Neuronal stem cell (in vitro differentiated cells): ENCODE measurements around the gene MED25.

Experiments used
- DNase-seq: peaks from one replicate; pipeline ENCODE4 v3.0.0-alpha.2; 2013; ENCODE audit warnings: low spot score
- H2AFZ ChIP-seq: one replicate; pipeline ENCODE4 v1.6.1; 2013; ENCODE audit warnings: mild to moderate bottlenecking, low read length, inconsistent platforms
- H2AK5ac ChIP-seq: 2 replicates; pipeline ENCODE4 v1.6.1; 2013; ENCODE audit warnings: low read depth, mild to moderate bottlenecking, inconsistent platforms, low read length, moderate library complexity, mixed read lengths
- H2BK120ac ChIP-seq: 2 replicates; pipeline ENCODE4 v1.6.1; 2013; ENCODE audit warnings: low read depth, mild to moderate bottlenecking, inconsistent platforms, low read length, moderate library complexity, mixed read lengths
- H2BK12ac ChIP-seq: one replicate; pipeline ENCODE4 v1.6.1; 2013; ENCODE audit warnings: low read length, inconsistent platforms
- H2BK15ac ChIP-seq: 2 replicates; pipeline ENCODE4 v1.6.1; 2013; ENCODE audit warnings: mild to moderate bottlenecking, low read length, inconsistent platforms, mixed read lengths
- H2BK5ac ChIP-seq: one replicate; pipeline ENCODE4 v1.6.1; 2013; ENCODE audit warnings: inconsistent platforms, mild to moderate bottlenecking, low read length, moderate library complexity
- H3K14ac ChIP-seq: one replicate; pipeline ENCODE4 v1.6.1; 2013; ENCODE audit warnings: low read length, inconsistent platforms
- H3K18ac ChIP-seq: 2 replicates; pipeline ENCODE4 v1.6.1; 2013; ENCODE audit warnings: low read length, inconsistent platforms
- H3K23ac ChIP-seq: 2 replicates; pipeline ENCODE4 v1.6.1; 2013; ENCODE audit warnings: low read depth, mild to moderate bottlenecking, mixed read lengths, low read length, inconsistent platforms; ENCODE audit not compliant: poor library complexity
- H3K27ac ChIP-seq: replicated peaks from 3 replicates; pipeline ENCODE4 v1.5.1; 2013; ENCODE audit warnings: low read length, inconsistent platforms
- H3K27me3 ChIP-seq, 3 experiments: 2 replicates each; pipeline ENCODE4 v1.6.1; 2013; ENCODE audit warnings: low read length in 3 of 3, mild to moderate bottlenecking in 2 of 3, inconsistent platforms in 1 of 3, low read depth in 1 of 3, mixed read lengths in 1 of 3, moderate library complexity in 1 of 3; ENCODE audit not compliant: control insufficient read depth in 3 of 3, insufficient read depth in 3 of 3
- H3K36me3 ChIP-seq, 2 donors: replicated peaks in 1 of 2; 2 replicates each; pipeline ENCODE4 v1.6.1; 2013; ENCODE audit warnings: low read length in 2 of 2; ENCODE audit not compliant: control insufficient read depth in 2 of 2, insufficient read depth in 2 of 2
- H3K4ac ChIP-seq: 2 replicates; pipeline ENCODE4 v1.6.1; 2013; ENCODE audit warnings: inconsistent platforms, mild to moderate bottlenecking, low read length, moderate library complexity
- H3K4me1 ChIP-seq, 2 donors: 1 replicate in 1 of 2; 2 replicates in 1 of 2; pipeline ENCODE4 v1.6.1; 2013; ENCODE audit warnings: low read length in 2 of 2, low read depth in 1 of 2; ENCODE audit not compliant: control insufficient read depth in 2 of 2, insufficient read depth in 1 of 2
- H3K4me2 ChIP-seq: one replicate; pipeline ENCODE4 v1.6.1; 2013; ENCODE audit warnings: mild to moderate bottlenecking, low read length, inconsistent platforms; ENCODE audit not compliant: insufficient read depth, poor library complexity, severe bottlenecking
- H3K4me3 ChIP-seq, 2 donors: 2 replicates each; pipeline ENCODE4 v1.5.1; 2013; ENCODE audit warnings: low read length in 2 of 2, mild to moderate bottlenecking in 2 of 2, inconsistent platforms in 1 of 2, moderate library complexity in 1 of 2
- H3K79me1 ChIP-seq: one replicate; pipeline ENCODE4 v1.6.1; 2013; ENCODE audit warnings: low read depth, mild to moderate bottlenecking, inconsistent platforms, low read length, moderate library complexity
- H3K9ac ChIP-seq: one replicate; pipeline ENCODE4 v1.6.1; 2013; ENCODE audit warnings: mild to moderate bottlenecking, low read depth, low read length, inconsistent platforms; ENCODE audit not compliant: poor library complexity
- H3K9me3 ChIP-seq, 2 donors: replicated peaks in 1 of 2; 2 replicates each; pipeline versions ENCODE3 to v1.6.1; 2013; ENCODE audit warnings: low read length in 2 of 2, mild to moderate bottlenecking in 2 of 2, inconsistent platforms in 1 of 2, low read depth in 1 of 2, mixed read lengths in 1 of 2, moderate library complexity in 1 of 2; ENCODE audit not compliant: control insufficient read depth in 2 of 2, insufficient read depth in 1 of 2
- H4K8ac ChIP-seq: one replicate; pipeline ENCODE4 v1.6.1; 2013; ENCODE audit warnings: low read depth, mild to moderate bottlenecking, inconsistent platforms, low read length, moderate library complexity
- H4K91ac ChIP-seq: one replicate; pipeline ENCODE4 v1.6.1; 2013; ENCODE audit warnings: low read length, low read depth, mild to moderate bottlenecking, inconsistent platforms; ENCODE audit not compliant: poor library complexity
- WGBS, 2 donors: extraction: QIAGEN DNeasy Blood & Tissue Kit; methylation state at CpG; one replicate each; pipeline ENCODE4 v1.1.7; 2013; ENCODE audit warnings: missing lambda C conversion rate in 2 of 2, mixed read lengths in 1 of 2; ENCODE audit not compliant: insufficient read length in 2 of 2, insufficient replicate concordance in 1 of 2; ENCODE audit errors: extremely low coverage in 2 of 2; 5-methylcytosine and 5-hydroxymethylcytosine counted together

Gene MED25

GRCh38 chr19:49791776-49792445 lies 26.2 kb upstream of the MED25 start:
- H3K9me3 ChIP-seq: peaks cover 0 to 5% of the 10 kb centered on the region in 2 donors
- H4K91ac ChIP-seq: no peak overlapping the region
- H3K27ac ChIP-seq: no peak overlapping the region
- no peak overlapping the region for H3K23ac ChIP-seq
- H2BK15ac ChIP-seq: peak overlapping the region; percentile 15
- no peak overlapping the region for H2BK12ac ChIP-seq
- H2BK5ac ChIP-seq: peak overlapping the region; percentile 22
- H2AK5ac ChIP-seq: no peak overlapping the region
- peaks cover 13% of the 10 kb centered on the region for H3K79me1 ChIP-seq
- no peak overlapping the region for H3K9ac ChIP-seq
- H3K27me3 ChIP-seq: no peaks in the 10 kb centered on the region
- no peak overlapping the region for H3K4me2 ChIP-seq
- H4K8ac ChIP-seq: no peak overlapping the region
- no peak overlapping the region for H3K4ac ChIP-seq
- no peak overlapping the region for H2BK120ac ChIP-seq
- no peak overlapping the region for H2AFZ ChIP-seq
- peaks cover 53 to 79% of the 10 kb centered on the region in 2 donors for H3K36me3 ChIP-seq
- H3K4me3 ChIP-seq: peak overlapping the region in 1 of 2 donors; percentile 60
- H3K4me1 ChIP-seq: no peaks in the 10 kb centered on the region
- H3K18ac ChIP-seq: no peak overlapping the region
- H3K14ac ChIP-seq: no peak overlapping the region
- no peak for DNase-seq
- WGBS, 2 donors: no CpG with 5 or more reads among the region's 26 CpGs

- no CpG with 5 or more reads among the region's 22 CpGs for WGBS, 2 donors
Observed at GRCh38 chr19:49792829-49793560, 25.1 kb upstream of the MED25 start.

GRCh38 chr19:49793561-49793840 lies 24.6 kb upstream of the MED25 start:
- H3K4me3 ChIP-seq: no peak overlapping the region
- H2BK120ac ChIP-seq: no peak overlapping the region
- no peak overlapping the region for H2AK5ac ChIP-seq
- no peak overlapping the region for H3K27ac ChIP-seq
- no peaks in the 10 kb centered on the region for H3K4me1 ChIP-seq
- no peak overlapping the region for H2BK15ac ChIP-seq
- H3K27me3 ChIP-seq: no peaks in the 10 kb centered on the region
- H3K18ac ChIP-seq: no peak overlapping the region
- H2BK12ac ChIP-seq: no peak overlapping the region
- H3K9me3 ChIP-seq: peaks cover 0 to 5% of the 10 kb centered on the region in 2 donors
- no peak for DNase-seq
- WGBS, 2 donors: no CpG with 5 or more reads among the region's 6 CpGs
- H4K8ac ChIP-seq: no peak overlapping the region
- no peak overlapping the region for H3K14ac ChIP-seq
- H2AFZ ChIP-seq: no peak overlapping the region
- H4K91ac ChIP-seq: no peak overlapping the region
- no peak overlapping the region for H3K4me2 ChIP-seq
- H2BK5ac ChIP-seq: no peak overlapping the region
- no peak overlapping the region for H3K9ac ChIP-seq
- H3K23ac ChIP-seq: peak overlapping the region; percentile 44
- H3K79me1 ChIP-seq: peaks cover 12% of the 10 kb centered on the region
- H3K4ac ChIP-seq: no peak overlapping the region
- peaks cover 58 to 80% of the 10 kb centered on the region in 2 donors for H3K36me3 ChIP-seq

More at GRCh38 chr19:49792829-49793560, 25.1 kb upstream of the MED25 start:
- DNase-seq: no peak
- H3K27me3 ChIP-seq: no peaks in the 10 kb centered on the region
- H2AFZ ChIP-seq: no peak overlapping the region
- no peak overlapping the region for H2BK120ac ChIP-seq
- H3K18ac ChIP-seq: no peak overlapping the region
- H2BK12ac ChIP-seq: no peak overlapping the region
- no peak overlapping the region for H2BK15ac ChIP-seq
- peaks cover 0 to 5% of the 10 kb centered on the region in 2 donors for H3K9me3 ChIP-seq
- no peak overlapping the region for H4K91ac ChIP-seq
- H3K4ac ChIP-seq: no peak overlapping the region
- no peak overlapping the region for H2AK5ac ChIP-seq
- peak overlapping the region; percentile 44 for H3K23ac ChIP-seq
- no peaks in the 10 kb centered on the region for H3K4me1 ChIP-seq
- H3K14ac ChIP-seq: no peak overlapping the region
- H3K79me1 ChIP-seq: peaks cover 13% of the 10 kb centered on the region
- H3K36me3 ChIP-seq: peaks cover 57 to 79% of the 10 kb centered on the region in 2 donors
- H3K27ac ChIP-seq: no peak overlapping the region
- no peak overlapping the region for H3K4me3 ChIP-seq
- no peak overlapping the region for H2BK5ac ChIP-seq
- no peak overlapping the region for H3K9ac ChIP-seq
- H4K8ac ChIP-seq: no peak overlapping the region
- H3K4me2 ChIP-seq: no peak overlapping the region

GRCh38 chr19:49795615-49796014 lies 22.5 kb upstream of the MED25 start:
- Histone ChIP-seq H3K4me1 (no peaks in the 10 kb centered on the region), H3K9me3 (no peaks in the 10 kb centered on the region), H2BK5ac (peak overlapping the region; percentile 13), H3K23ac (peak overlapping the region; percentile 73), H3K27me3 (no peaks in the 10 kb centered on the region), H3K27ac (no peak overlapping the region), H4K8ac (no peak overlapping the region), H3K4me2 (no peak overlapping the region), H3K4ac (no peak overlapping the region), H4K91ac (no peak overlapping the region), H2BK15ac (no peak overlapping the region), H3K9ac (no peak overlapping the region), H2AK5ac (no peak overlapping the region), H3K79me1 (peaks cover 10% of the 10 kb centered on the region), H3K4me3 (no peak overlapping the region), H2BK120ac (no peak overlapping the region), H2AFZ (no peak overlapping the region), H3K36me3 (peaks cover 64 to 86% of the 10 kb centered on the region in 2 donors), H3K14ac (no peak overlapping the region), H3K18ac (no peak overlapping the region), H2BK12ac (no peak overlapping the region)
- WGBS, 2 donors: no CpG with 5 or more reads among the region's 20 CpGs
- DNase-seq: no peak
